ENCODE results near the gene TNIK. TPM values are rescaled to one million over a fixed set of nuclear protein-coding genes. Genes with fewer than 3 reads are reported as not detected.

TNIK gene
- total and polyA plus RNA-seq, 2 of the 13 experiments (the other 11 are each of a cell fraction or from before 2014, with no cell fraction given), result 0.15 to 0.22 TPM

DNA sequence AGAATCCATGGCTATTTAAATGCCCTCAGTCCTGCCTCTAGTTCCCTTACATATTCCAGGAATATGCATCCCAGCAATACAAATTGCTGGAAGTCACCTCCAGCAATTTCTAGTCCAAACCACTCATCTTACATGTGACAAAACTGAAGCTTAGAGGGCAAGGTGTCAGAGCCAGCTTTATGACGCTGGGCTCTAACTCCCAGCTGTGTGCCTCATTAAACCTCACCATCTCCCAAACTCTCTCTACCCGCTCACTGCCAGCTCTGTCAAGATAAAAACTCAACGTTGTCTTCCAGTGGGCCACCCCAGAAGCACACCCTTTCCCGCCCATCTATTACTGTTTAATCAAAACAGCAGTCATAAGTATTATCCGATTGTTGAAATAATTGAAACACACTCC lies 7.9 kb downstream of the TNIK start (continued):
- TF ChIP-seq PHF21A (CRISPR knock-in tag; IDR thresholded peaks at IDR 0.05), result no peak
- no peak for TF ChIP-seq HMGA1 (CRISPR knock-in tag; conservative IDR thresholded peaks at IDR 0.05)
- TF ChIP-seq SPEN (CRISPR knock-in tag; IDR thresholded peaks at IDR 0.05; ENCODE audit: low read depth), result no peak
- no peak for TF ChIP-seq TEAD3 (CRISPR knock-in tag; optimal IDR thresholded peaks at IDR 0.05; ENCODE audit: borderline replicate concordance)

GRCh38 chr3:171451915-171452314 lies 8.3 kb downstream of the TNIK start:
- H3K4me2 ChIP-seq (ENCODE audit: low read depth, low read length), result no peak overlapping the region
- POLR2A ChIA-PET, result no interaction called here
- H3K79me2 ChIP-seq (ENCODE audit: insufficient read depth, low read length), result no peaks in the 10 kb centered on the region
- no peak for FAIRE-seq
- intact Hi-C loops (cut with micrococcal nuclease; ENCODE audit: unreplicated experiment), result no loop called here
- in situ Hi-C loops (cut with HindIII; ENCODE audit: extremely low pct_ligation_motif_present, low pct_unique_long_range_greater_than_20kb), result no loop called here
- H3K9ac ChIP-seq (ENCODE audit: insufficient read depth, low read depth, low read length), result no peak overlapping the region
- H3K4me3 ChIP-seq (replicated peaks in 1 of 3; ENCODE audit: insufficient read depth in 1 of 3, low read depth in 2 of 3, low read length in 3 of 3), result no peak overlapping the region
- H3K9me3 ChIP-seq (ENCODE audit: low read length), result no peaks in the 10 kb centered on the region
- no peak overlapping the region for H2AFZ ChIP-seq (ENCODE audit: low read length)
- no peaks in the 10 kb centered on the region for H3K4me1 ChIP-seq (ENCODE audit: insufficient read depth, low read length)
- H3K27ac ChIP-seq (ENCODE audit: extremely low read length, insufficient read depth, low read length), result no peak overlapping the region
- no peaks in the 10 kb centered on the region for H3K36me3 ChIP-seq (replicated peaks in 1 of 2; ENCODE audit: control insufficient read depth in 1 of 2, insufficient read depth in 2 of 2, low read length in 2 of 2)
- peaks cover 0 to under 1% of the 10 kb centered on the region in 2 experiments; a peak in 1 of 5 replicates for H3K27me3 ChIP-seq (ENCODE audit: control insufficient read depth in 1 of 2, insufficient read depth in 2 of 2, low read length in 2 of 2)
- DNase-seq (ENCODE audit: low spot score), result no peak
- CTCF ChIA-PET (ENCODE audit: low intra/inter-chr PET ratio, low total read pairs), result no interaction called here
- no peak for ATAC-seq
- WGBS (ENCODE audit: low lambda C conversion rate), result 29% methylated on average over 5 of the region's 5 CpGs
- BruUV-seq (replicated peaks), result no TSS peak
- no peaks in the 10 kb centered on the region for H4K20me1 ChIP-seq (ENCODE audit: insufficient read depth, low read length)
- no peak for TF ChIP-seq HOXA3 (CRISPR knock-in tag; IDR thresholded peaks at IDR 0.05)
- no peak for TF ChIP-seq CENPX (CRISPR knock-in tag; IDR thresholded peaks at IDR 0.05)
- no peak for TF ChIP-seq ZBTB2 (CRISPR knock-in tag; IDR thresholded peaks at IDR 0.05; ENCODE audit: low read depth)
- no peak for TF ChIP-seq MZF1 (CRISPR knock-in tag; IDR thresholded peaks at IDR 0.05; ENCODE audit: borderline replicate concordance)
- TF ChIP-seq POLR2A (IDR thresholded peaks at IDR 0.05; ENCODE audit: insufficient read depth in 1 of 2, low read depth in 2 of 2, low read length in 2 of 2), result no peak
- no peak for TF ChIP-seq MYC (CRISPR knock-in tag; IDR thresholded peaks at IDR 0.05; ENCODE audit: borderline replicate concordance)
- no peak for TF ChIP-seq ZNF24 (IDR thresholded peaks at IDR 0.05)
- no peak for TF ChIP-seq ZNF780A (CRISPR knock-in tag; IDR thresholded peaks at IDR 0.05)
- no peak for TF ChIP-seq ZBTB25 (CRISPR knock-in tag; IDR thresholded peaks at IDR 0.05)
- TF ChIP-seq E2F5 (CRISPR knock-in tag; conservative IDR thresholded peaks at IDR 0.05), result no peak
- no peak for TF ChIP-seq ZNF577 (CRISPR knock-in tag; IDR thresholded peaks at IDR 0.05; ENCODE audit: borderline replicate concordance, low read depth)
- TF ChIP-seq ZNF260 (CRISPR knock-in tag; IDR thresholded peaks at IDR 0.05; ENCODE audit: borderline replicate concordance, low read depth), result no peak
- TF ChIP-seq BORCS8-MEF2B (CRISPR knock-in tag; IDR thresholded peaks at IDR 0.05), result no peak
- no peak for TF ChIP-seq ZNF781 (CRISPR knock-in tag; IDR thresholded peaks at IDR 0.05; ENCODE audit: borderline replicate concordance, not compliant biosample characterization)
- TF ChIP-seq DBP (CRISPR knock-in tag; IDR thresholded peaks at IDR 0.05; ENCODE audit: not compliant biosample characterization), result no peak
- no peak for TF ChIP-seq MBD4 (IDR thresholded peaks at IDR 0.05; ENCODE audit: borderline replicate concordance, low read length)

Measured in HepG2 (cell line).